H1 (cell line): ENCODE results near the gene CCNY. TPM values are rescaled to one million over a fixed set of nuclear protein-coding genes. Genes with fewer than 3 reads are reported as not detected.

Source experiments
- CTCF ChIA-PET: fragments of 300-600 bp; sonication (Branson Sonifier 250); formaldehyde crosslinking; loops from one replicate; lab custom pipeline; 2021; ENCODE audit not compliant: partially characterized antibody; lab: Charles Lee
- POLR2A ChIA-PET: fragments of 300-600 bp; sonication (Branson Sonifier 250); formaldehyde crosslinking; loops from one replicate; lab custom pipeline; 2021; ENCODE audit warnings: inconsistent platforms; ENCODE audit not compliant: partially characterized antibody; lab: Charles Lee
- DNase-seq, 2 experiments: peaks; one replicate each; pipeline versions ENCODE4 v3.0.0 to v3.0.0-alpha.2; 2010 to 2022; ENCODE audit warnings: low spot score in 2 of 2, low read depth in 1 of 2, mixed read lengths in 1 of 2
- FAIRE-seq: peaks from 2 replicates; lab custom pipeline; 2011; peaks lifted over from hg19 to GRCh38; lab: Jason Lieb, UNC
- H2AFZ ChIP-seq: 2 replicates; pipeline ENCODE4 v1.8.1; 2012; ENCODE audit warnings: low read length, inconsistent platforms
- H2AK5ac ChIP-seq: 2 replicates; pipeline ENCODE4 v1.6.1; 2013; ENCODE audit warnings: low read depth, low read length
- H2BK120ac ChIP-seq: replicated peaks from 2 replicates; pipeline ENCODE3; 2013; ENCODE audit warnings: low read depth, low read length, inconsistent platforms
- H2BK12ac ChIP-seq: 2 replicates; pipeline ENCODE4 v1.6.1; 2013; ENCODE audit warnings: low read depth, low read length
- H2BK15ac ChIP-seq: 2 replicates; pipeline ENCODE4 v1.6.1; 2013; ENCODE audit warnings: low read length
- H2BK20ac ChIP-seq: 2 replicates; pipeline ENCODE4 v1.6.1; 2013; ENCODE audit warnings: low read length
- H2BK5ac ChIP-seq: 2 replicates; pipeline ENCODE4 v1.6.1; 2013; ENCODE audit warnings: low read depth, low read length
- H3K14ac ChIP-seq: 2 replicates; pipeline ENCODE4 v1.6.1; 2013; ENCODE audit warnings: inconsistent platforms; ENCODE audit not compliant: insufficient read length
- H3K18ac ChIP-seq: 2 replicates; pipeline ENCODE4 v1.6.1; 2013; ENCODE audit warnings: low read length; ENCODE audit errors: extremely low read depth
- H3K23ac ChIP-seq: 2 replicates; pipeline ENCODE4 v1.6.1; 2013; ENCODE audit warnings: inconsistent platforms; ENCODE audit not compliant: insufficient read length
- H3K23me2 ChIP-seq: 2 replicates; pipeline ENCODE4 v1.6.1; 2013; ENCODE audit warnings: low read depth, low read length
- H3K27ac ChIP-seq: 2 replicates; pipeline ENCODE4 v1.6.1; 2011; ENCODE audit warnings: low read depth, low read length, inconsistent platforms
- H3K27me3 ChIP-seq, 4 experiments: replicated peaks in 1 of 4; 1 replicate in 1 of 4; 2 replicates in 3 of 4; pipeline versions ENCODE4 v1.6.1 to v1.8.1; 2011 to 2013; ENCODE audit warnings: low read length in 3 of 4, mild to moderate bottlenecking in 3 of 4, inconsistent platforms in 2 of 4, mixed read lengths in 2 of 4, moderate library complexity in 1 of 4; ENCODE audit not compliant: control insufficient read depth in 3 of 4, insufficient read depth in 3 of 4; ENCODE audit errors: extremely low read depth in 1 of 4
- H3K36me3 ChIP-seq, 4 experiments: 2 replicates each; pipeline versions ENCODE4 v1.6.1 to v1.8.1; 2011 to 2013; ENCODE audit warnings: mild to moderate bottlenecking in 4 of 4, low read length in 3 of 4, moderate library complexity in 2 of 4, control low read depth in 1 of 4, inconsistent platforms in 1 of 4; ENCODE audit not compliant: insufficient read depth in 4 of 4, control insufficient read depth in 2 of 4
- H3K4ac ChIP-seq: replicated peaks from 2 replicates; pipeline ENCODE3; 2013; ENCODE audit warnings: low read length, low read depth, mixed read lengths, inconsistent platforms; ENCODE audit not compliant: insufficient read length
- H3K4me1 ChIP-seq, 4 experiments: replicated peaks in 1 of 4; 1 replicate in 1 of 4; 2 replicates in 3 of 4; pipeline versions ENCODE4 v1.6.1 to v1.8.1; 2011 to 2013; ENCODE audit warnings: low read length in 3 of 4, inconsistent platforms in 2 of 4, mixed read lengths in 1 of 4; ENCODE audit not compliant: insufficient read depth in 4 of 4, control insufficient read depth in 3 of 4
- H3K4me2 ChIP-seq, 2 experiments: 2 replicates each; pipeline versions ENCODE4 v1.6.1 to v1.8.1; 2011 to 2013; ENCODE audit warnings: low read depth in 2 of 2, low read length in 2 of 2, control low read depth in 1 of 2, inconsistent platforms in 1 of 2, mild to moderate bottlenecking in 1 of 2; ENCODE audit not compliant: insufficient read depth in 1 of 2
- H3K4me3 ChIP-seq, 4 experiments: fragments of 200-600, 300-600 bp in 1 of 4; sonication (generic), shearing (Covaris generic), sonication (Bioruptor Twin) in 1 of 4; 2 replicates each; pipeline versions ENCODE4 v1.5.1 to v1.8.1; 2011 to 2016; ENCODE audit warnings: low read length in 4 of 4, low read depth in 3 of 4, control low read depth in 2 of 4, inconsistent platforms in 2 of 4, mild to moderate bottlenecking in 2 of 4, mixed read lengths in 1 of 4, moderate library complexity in 1 of 4; ENCODE audit not compliant: insufficient read depth in 2 of 4; ENCODE audit errors: extremely low read depth in 1 of 4
- H3K56ac ChIP-seq: replicated peaks from 2 replicates; pipeline ENCODE3; 2013; ENCODE audit warnings: low read depth, mild to moderate bottlenecking, mixed read lengths, low read length, inconsistent platforms; ENCODE audit not compliant: insufficient read length
- H3K79me1 ChIP-seq: 2 replicates; pipeline ENCODE4 v1.6.1; 2013; ENCODE audit warnings: low read depth, low read length, control low read depth
- H3K79me2 ChIP-seq, 2 experiments: 2 replicates each; pipeline versions ENCODE4 v1.6.1 to v1.8.1; 2012 to 2013; ENCODE audit warnings: low read length in 2 of 2, mild to moderate bottlenecking in 2 of 2, inconsistent platforms in 1 of 2; ENCODE audit not compliant: insufficient read depth in 2 of 2, control insufficient read depth in 1 of 2
- H3K9ac ChIP-seq, 4 experiments: replicated peaks in 1 of 4; 1 replicate in 1 of 4; 2 replicates in 3 of 4; pipeline versions ENCODE4 v1.6.1 to v1.8.1; 2011 to 2013; ENCODE audit warnings: low read depth in 3 of 4, low read length in 3 of 4, control low read depth in 2 of 4, mild to moderate bottlenecking in 2 of 4, moderate library complexity in 2 of 4, inconsistent platforms in 1 of 4; ENCODE audit errors: extremely low read depth in 1 of 4
- H3K9me3 ChIP-seq, 2 experiments: 2 replicates each; pipeline versions ENCODE4 v1.6.1 to v1.8.1; 2012 to 2013; ENCODE audit warnings: mild to moderate bottlenecking in 2 of 2, moderate library complexity in 2 of 2, control low read depth in 1 of 2, inconsistent platforms in 1 of 2, low read depth in 1 of 2, low read length in 1 of 2, mixed read lengths in 1 of 2; ENCODE audit not compliant: insufficient read depth in 2 of 2
- H4K20me1 ChIP-seq, 2 experiments: replicated peaks in 1 of 2; 2 replicates each; pipeline versions ENCODE3 to v1.8.1; 2011 to 2013; ENCODE audit warnings: inconsistent platforms in 2 of 2, low read length in 2 of 2, mild to moderate bottlenecking in 1 of 2; ENCODE audit not compliant: insufficient read depth in 2 of 2, control insufficient read depth in 1 of 2
- H4K5ac ChIP-seq: 2 replicates; pipeline ENCODE4 v1.6.1; 2013; ENCODE audit warnings: low read length, low read depth, mixed read lengths, inconsistent platforms; ENCODE audit not compliant: insufficient read length
- H4K8ac ChIP-seq: 2 replicates; pipeline ENCODE4 v1.8.0; 2013; ENCODE audit warnings: mild to moderate bottlenecking, moderate library complexity, low read length, inconsistent platforms; ENCODE audit not compliant: insufficient read depth; ENCODE audit errors: extremely low read depth
- H4K91ac ChIP-seq: replicated peaks from 2 replicates; pipeline ENCODE3; 2013; ENCODE audit warnings: low read length, mixed read lengths, inconsistent platforms; ENCODE audit not compliant: insufficient read length
- ASH2L ChIP-seq: fragments of 200-600, 300-600 bp; sonication (generic); IDR thresholded peaks from one replicate; pipeline ENCODE4 v1.7.1; 2017; ENCODE audit warnings: low read length
- CHD1 ChIP-seq: IDR thresholded peaks from 2 replicates; pipeline ENCODE4 v1.6.1; 2012; ENCODE audit warnings: low read depth, low read length, improper control_type of control experiment
- CTBP2 ChIP-seq: IDR thresholded peaks from 2 replicates; pipeline ENCODE4 v1.7.0; 2011; ENCODE audit warnings: borderline replicate concordance, mild to moderate bottlenecking, moderate library complexity, mixed read lengths, low read length; ENCODE audit not compliant: insufficient read depth, insufficient read length
- EGR1 ChIP-seq: IDR thresholded peaks from 2 replicates; pipeline ENCODE4 v1.6.1; 2011; ENCODE audit warnings: low read depth, low read length, borderline replicate concordance
- HDAC2 ChIP-seq, 2 experiments: fragments of 300-600 bp in 1 of 2; sonication (generic) in 1 of 2; IDR thresholded peaks; 2 replicates each; pipeline ENCODE4 v1.6.1; 2011 to 2012; ENCODE audit warnings: low read depth in 2 of 2, low read length in 2 of 2, mild to moderate bottlenecking in 2 of 2, moderate library complexity in 2 of 2, borderline replicate concordance in 1 of 2, inconsistent platforms in 1 of 2
- HDAC6 ChIP-seq: IDR thresholded peaks from one replicate; pipeline ENCODE4 v1.7.1; 2012; ENCODE audit warnings: low read depth, mild to moderate bottlenecking, inconsistent platforms, low read length, moderate library complexity
- RBBP5 ChIP-seq: IDR thresholded peaks from 2 replicates; pipeline ENCODE4 v1.7.1; 2012; ENCODE audit warnings: low read depth, mild to moderate bottlenecking, inconsistent platforms, low read length, moderate library complexity, borderline replicate concordance
- SAP30 ChIP-seq: fragments of 300-600 bp; sonication (generic); IDR thresholded peaks from 2 replicates; pipeline ENCODE4 v1.7.1; 2012; ENCODE audit warnings: low read length, moderate library complexity, mild to moderate bottlenecking, inconsistent platforms; ENCODE audit not compliant: insufficient read depth, insufficient replicate concordance
- USF2 ChIP-seq: IDR thresholded peaks from 2 replicates; pipeline ENCODE4 v1.6.1; 2011; ENCODE audit warnings: low read length, improper control_type of control experiment
- YY1 ChIP-seq: IDR thresholded peaks from 2 replicates; pipeline ENCODE4 v1.6.1; 2011; ENCODE audit warnings: low read depth, mild to moderate bottlenecking, low read length
- WGBS, 2 experiments: shearing (Covaris generic) in 1 of 2; methylation state at CpG; one replicate each; pipeline versions ENCODE4 v1.1.6 to v1.1.7; 2013 to 2015; ENCODE audit warnings: low lambda C conversion rate in 2 of 2, mixed read lengths in 2 of 2, inconsistent platforms in 1 of 2, low coverage in 1 of 2, missing lambda C conversion rate in 1 of 2; ENCODE audit not compliant: insufficient replicate concordance in 2 of 2, insufficient coverage in 1 of 2, insufficient read length in 1 of 2; ENCODE audit errors: extremely low coverage in 1 of 2, missing lambda C conversion rate in 1 of 2; 5-methylcytosine and 5-hydroxymethylcytosine counted together
- polyA plus RNA-seq, 7 experiments: library from polyadenylated mRNA; depleted of rRNA in 3 of 7; stranded (reverse) in 5 of 7; unstranded in 2 of 7; fragments of >200 nt in 5 of 7; fragments of 200-250 nt in 2 of 7; gene quantifications; 1 replicate in 5 of 7; 2 replicates in 1 of 7; 4 replicates in 1 of 7; pipeline versions ENCODE4 v1.2.1 to v1.2.3, GENCODE V29; 2011 to 2013; ENCODE audit warnings: missing spikeins in 2 of 7, mixed read lengths in 2 of 7
- total RNA-seq: library from RNA; stranded (reverse); fragmentation: NEBNext Ultra II Directional; extraction: Animal tissue kit (Norgen Biotek cat#: 25700); gene quantifications from 2 replicates; pipeline ENCODE4 v1.2.1, GENCODE V29; 2021

Gene CCNY
- total and polyA plus RNA-seq, 2 of the 8 experiments (the other 6 are each of a cell fraction or from before 2014, with no cell fraction given), result 25.3 to 68.2 TPM

DNA sequence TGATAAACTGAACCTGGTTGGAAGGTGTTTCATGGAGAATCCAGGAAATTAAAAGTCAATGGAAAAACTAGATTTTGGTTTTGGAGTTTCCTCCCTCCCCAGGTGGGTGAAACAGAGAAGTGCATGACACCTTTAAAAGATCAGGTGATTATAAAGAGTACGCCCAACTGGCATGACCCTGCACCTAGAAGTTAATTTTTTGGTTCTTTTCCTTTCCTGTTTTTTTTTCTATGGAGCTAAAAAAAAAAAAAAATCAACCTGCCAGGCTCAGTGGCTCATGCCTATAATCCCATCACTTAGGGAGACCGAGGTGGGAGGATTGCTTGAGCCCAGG is 276.8 kb downstream of the CCNY start:
- Histone ChIP-seq H4K5ac (no peak overlapping the region), H2AK5ac (no peak overlapping the region), H3K14ac (no peak overlapping the region), H3K56ac (no peak overlapping the region), H3K23ac (no peak overlapping the region), H3K18ac (no peak overlapping the region), H3K9me3 (peaks cover 4 to 8% of the 10 kb centered on the region in 2 experiments), H3K9ac (no peak overlapping the region), H4K91ac (no peak overlapping the region), H2BK20ac (no peak overlapping the region), H3K79me2 (no peaks in the 10 kb centered on the region), H3K36me3 (no peaks in the 10 kb centered on the region), H2BK12ac (no peak overlapping the region), H3K27me3 (no peaks in the 10 kb centered on the region), H2BK15ac (no peak overlapping the region), H2AFZ (no peak overlapping the region), H3K4me1 (no peaks in the 10 kb centered on the region), H3K4me3 (no peak overlapping the region), H3K4me2 (no peak overlapping the region), H2BK5ac (no peak overlapping the region), H2BK120ac (no peak overlapping the region), H3K23me2 (no peaks in the 10 kb centered on the region), H4K20me1 (no peaks in the 10 kb centered on the region), H3K27ac (no peak overlapping the region), H4K8ac (no peak overlapping the region), H3K79me1 (no peaks in the 10 kb centered on the region), H3K4ac (no peak overlapping the region)
- 79% methylated on average over 2 of the region's 2 CpGs; no CpG with 5 or more reads in 1 of the 2 experiments for WGBS, 2 experiments
- ChIA-PET POLR2A (no interaction called here), CTCF (interaction anchor here (0.6 to 4.5 kb wide), 13 partner anchors 10 to 1751 kb away, joined by 3 to 59 read pairs (median 4); no protein-coding TSS in a partner anchor)
- TF ChIP-seq EGR1 (no peak), HDAC2 (IDR thresholded peaks at IDR 0.05; ENCODE audit: borderline replicate concordance in 1 of 2, low read depth in 2 of 2, low read length in 2 of 2) (no peak), CTBP2 (no peak), USF2 (no peak), RBBP5 (no peak), SAP30 (no peak), ASH2L (no peak), CHD1 (no peak), HDAC6 (no peak), YY1 (no peak)
- no peak for FAIRE-seq
- DNase-seq, result no peak
